Stimulated activated CD8-positive, alpha-beta memory T cell treated with anti-CD3 and anti-CD28 coated beads, Interleukin-7, amount 100 ng/mL, for 1 hour (primary cell): ENCODE results near the gene DCANP1.

ENCODE experiments used
- DNase-seq, 2 donors: peaks; one replicate each; pipeline ENCODE4 v3.0.0-alpha.2; 2020; ENCODE audit warnings: low read depth in 2 of 2

DCANP1 gene

DNA sequence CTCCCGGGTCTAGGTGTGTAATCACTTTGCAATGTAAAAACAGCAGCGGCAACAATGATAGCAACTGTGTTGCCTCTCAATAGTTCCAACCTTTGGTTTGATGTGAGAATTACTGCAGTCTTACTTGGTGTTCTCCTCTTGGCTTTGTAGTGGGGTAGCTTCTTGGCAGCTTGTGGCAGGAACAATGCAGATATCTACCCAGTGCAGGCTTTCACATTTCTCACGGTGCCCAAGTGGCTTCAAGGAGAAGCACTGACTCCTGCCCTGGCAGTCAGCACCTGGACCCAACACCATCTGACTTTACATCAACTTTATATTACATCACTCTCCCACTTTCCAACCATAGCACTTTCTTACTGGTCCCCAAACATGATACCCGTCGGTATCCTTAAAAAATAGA lies 33.4 kb upstream of the DCANP1 start:
- DNase-seq: no peak

DNA sequence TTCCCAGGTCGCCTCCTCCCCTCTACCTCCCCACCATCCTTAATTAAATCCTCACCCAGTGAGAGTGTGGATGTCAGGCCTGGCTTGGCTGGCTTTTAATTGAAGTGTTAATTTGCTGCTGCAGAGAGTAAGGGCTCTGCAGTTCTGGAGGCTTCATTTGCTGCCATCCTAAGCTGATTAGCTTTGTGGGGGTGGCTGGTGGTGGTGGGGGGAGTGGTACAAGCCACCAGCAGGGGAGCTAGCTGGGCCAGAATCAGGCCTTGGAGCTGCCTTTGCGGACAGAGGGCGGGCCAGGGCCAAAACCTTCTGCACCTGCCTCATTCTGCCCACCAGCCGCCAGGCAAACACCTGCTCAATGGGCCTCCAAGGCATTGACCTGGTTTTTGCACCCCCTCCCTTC lies 31.8 kb upstream of the DCANP1 start:
- no peak for DNase-seq

DNA sequence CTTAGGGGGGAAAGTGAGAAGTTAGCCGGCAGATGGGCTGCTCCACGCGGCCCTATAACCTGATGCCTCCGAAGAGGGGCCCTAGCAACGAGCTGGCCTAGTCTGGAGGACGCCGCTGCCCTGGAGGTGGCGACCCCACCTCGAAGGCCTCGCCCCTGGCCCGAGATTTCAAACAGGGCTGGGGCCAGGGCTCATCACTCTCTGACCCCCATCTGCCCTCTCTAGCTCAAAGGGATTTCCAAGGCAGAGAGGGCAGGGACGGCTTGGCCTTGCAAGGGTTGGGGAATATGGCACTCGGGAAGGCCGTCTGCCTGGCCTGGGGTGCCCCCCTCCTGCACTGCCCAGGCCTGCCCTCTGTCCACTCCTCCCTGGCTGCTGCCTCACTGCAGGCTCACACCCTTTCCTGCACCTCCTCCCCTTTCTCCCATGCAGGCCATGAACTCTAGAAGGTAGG lies 30.5 kb upstream of the DCANP1 start:
- DNase-seq: no peak

DNA sequence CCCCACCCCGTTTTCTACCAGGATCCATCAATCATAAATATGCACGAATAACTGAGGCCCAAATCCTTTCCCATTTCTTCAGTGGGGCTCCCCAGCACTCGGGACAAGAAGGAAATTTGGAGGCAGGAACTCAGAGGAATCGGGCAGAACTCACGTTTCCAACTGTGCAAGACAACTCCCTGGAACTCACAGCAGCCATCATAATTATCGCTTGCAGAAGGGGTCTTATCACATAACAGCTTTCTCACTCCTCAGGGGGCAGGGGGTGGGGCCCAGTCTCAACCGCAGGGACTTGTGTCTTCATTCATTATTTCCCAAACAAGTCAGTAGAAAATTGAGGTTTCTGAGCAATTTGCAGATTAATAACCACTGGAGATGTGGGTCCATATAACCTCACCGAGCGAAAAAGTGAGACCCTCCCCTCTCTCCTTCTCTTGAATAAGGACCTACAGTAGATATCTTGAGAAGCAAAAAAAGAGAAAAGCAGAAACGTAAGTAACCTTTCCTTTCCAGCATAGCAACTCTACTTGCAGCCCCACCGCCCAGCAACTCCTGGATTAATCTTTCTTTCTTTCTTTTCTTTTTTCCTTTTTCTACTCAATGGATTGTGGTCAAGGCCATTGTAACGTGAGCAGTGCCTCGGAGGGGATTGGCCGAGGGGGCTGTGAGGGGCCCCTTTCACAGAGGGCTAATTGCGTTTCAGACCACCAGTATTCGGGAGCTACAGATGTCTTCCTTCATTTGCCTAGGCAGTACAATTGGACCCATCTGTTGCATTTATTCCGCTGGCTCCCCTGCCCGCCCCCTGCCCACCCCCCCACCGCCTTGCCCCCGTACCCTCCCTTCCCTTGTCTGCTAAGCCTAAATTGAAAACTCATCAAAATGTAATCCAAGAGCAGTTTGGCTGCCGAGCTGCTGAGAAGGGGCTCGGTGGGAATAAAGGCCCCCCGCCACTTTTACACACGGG lies 29.8 kb upstream of the DCANP1 start:
- no peak for DNase-seq

DNA sequence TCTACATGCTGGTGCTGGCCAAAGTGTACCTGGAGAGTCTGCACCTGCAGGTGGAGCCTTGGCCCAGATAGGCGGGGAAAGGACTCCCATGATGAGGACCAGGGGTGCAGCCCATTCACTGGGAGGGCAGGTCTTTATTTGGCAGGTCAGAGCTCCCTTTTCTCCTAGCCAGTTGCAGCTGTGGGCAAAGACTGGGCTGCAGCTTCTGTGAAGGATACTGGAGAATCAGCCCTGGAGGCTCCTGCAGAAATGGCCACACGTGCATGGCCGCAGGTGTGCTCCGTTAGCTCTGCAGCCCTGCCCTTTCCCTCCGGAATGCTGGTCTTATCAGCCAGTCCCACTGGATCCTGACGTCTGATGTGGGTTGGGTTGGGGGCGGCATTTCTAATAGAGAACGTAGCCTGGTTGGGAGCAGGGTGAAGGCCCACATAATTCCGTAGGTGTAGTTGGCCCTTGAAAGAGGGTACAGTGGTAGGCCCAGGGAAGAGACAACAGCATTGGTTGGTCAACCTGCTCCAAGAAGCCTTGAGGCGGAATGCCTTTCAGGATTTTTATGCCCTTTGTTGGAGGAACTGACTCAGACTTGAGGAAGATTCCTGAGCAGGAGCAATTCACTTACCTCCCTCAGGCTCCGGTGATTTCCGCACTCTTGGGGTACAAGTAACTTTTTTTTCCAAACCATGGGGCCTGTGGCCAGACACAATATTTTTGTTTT lies 27.0 kb upstream of the DCANP1 start:
- no peak for DNase-seq

DNA sequence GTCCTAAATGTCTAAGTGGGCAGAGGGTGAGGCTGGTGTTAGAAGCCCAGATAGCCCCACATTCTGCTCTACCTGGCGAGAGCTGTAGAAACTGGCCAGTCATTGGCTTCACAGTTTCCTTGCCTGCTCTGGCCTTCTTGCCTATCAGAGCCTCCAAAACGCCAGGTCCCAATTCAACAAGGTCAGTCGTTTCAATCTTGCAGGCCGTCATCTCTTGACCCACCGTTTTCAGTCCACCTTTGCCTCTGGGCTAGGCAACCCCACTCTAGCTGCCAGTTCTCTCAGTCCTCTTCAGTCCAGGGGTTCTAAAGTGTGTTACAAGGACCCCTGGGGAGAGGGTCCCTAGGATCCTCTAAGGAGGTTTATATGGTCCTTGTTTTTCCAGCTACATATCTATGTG lies 25.0 kb upstream of the DCANP1 start:
- DNase-seq: no peak

DNA sequence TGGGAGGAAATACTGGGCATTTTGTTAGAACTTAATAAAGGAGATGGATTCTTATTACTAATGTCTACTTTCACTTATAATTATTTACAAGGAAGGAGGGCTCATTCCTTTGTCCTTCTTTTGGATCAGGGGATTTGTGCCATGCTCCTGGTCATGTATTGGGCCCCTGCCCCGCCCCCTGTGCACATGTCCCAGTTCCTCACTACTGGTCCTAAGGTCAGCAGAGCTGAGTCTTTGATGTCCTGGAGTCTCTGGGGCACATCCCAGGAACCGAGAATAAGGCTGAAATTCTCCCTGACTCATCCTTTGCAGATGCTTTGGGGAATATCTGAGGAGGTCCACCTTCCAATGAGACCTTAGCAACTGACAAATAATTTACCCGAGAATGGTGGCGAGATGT lies 24.6 kb upstream of the DCANP1 start:
- no peak for DNase-seq

DNA sequence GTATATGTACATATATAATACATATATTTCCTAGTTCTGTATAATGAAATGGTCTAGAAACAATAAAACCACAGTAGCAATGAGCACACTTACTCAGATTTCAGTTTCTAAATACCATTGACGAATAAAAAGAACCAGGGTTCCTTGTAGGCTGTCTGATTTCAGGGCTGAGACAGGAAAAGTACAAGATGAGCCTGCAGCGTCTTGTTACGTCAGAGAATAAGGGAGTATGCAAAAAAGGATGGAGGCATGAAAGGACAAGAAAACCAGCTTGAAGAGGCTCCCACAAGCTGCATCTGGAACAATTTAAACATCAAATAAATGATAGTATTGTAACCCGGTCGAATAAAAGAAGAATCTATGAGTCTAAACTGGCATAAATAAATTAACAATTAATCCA lies 22.8 kb upstream of the DCANP1 start:
- DNase-seq: no peak

DNA sequence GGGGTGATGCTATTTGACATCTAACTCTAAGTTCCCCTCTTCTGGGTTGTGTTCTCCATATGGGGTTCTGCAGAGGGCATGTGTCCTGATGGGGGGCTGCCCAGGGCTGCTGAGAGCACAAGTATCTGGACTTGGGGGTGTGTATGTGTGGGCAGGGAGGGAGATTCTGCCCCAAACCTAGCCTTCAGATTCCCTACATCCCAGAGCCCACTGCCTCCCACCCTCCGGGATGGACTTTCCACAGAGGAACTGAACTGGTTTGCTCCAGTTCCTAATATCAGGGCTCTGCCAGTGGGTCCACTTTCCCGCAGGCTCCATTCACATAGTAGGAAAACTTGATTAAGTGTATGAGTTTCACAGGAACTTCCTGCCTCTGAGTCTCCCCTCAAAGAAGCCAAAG lies 21.4 kb upstream of the DCANP1 start:
- no peak for DNase-seq

DNA sequence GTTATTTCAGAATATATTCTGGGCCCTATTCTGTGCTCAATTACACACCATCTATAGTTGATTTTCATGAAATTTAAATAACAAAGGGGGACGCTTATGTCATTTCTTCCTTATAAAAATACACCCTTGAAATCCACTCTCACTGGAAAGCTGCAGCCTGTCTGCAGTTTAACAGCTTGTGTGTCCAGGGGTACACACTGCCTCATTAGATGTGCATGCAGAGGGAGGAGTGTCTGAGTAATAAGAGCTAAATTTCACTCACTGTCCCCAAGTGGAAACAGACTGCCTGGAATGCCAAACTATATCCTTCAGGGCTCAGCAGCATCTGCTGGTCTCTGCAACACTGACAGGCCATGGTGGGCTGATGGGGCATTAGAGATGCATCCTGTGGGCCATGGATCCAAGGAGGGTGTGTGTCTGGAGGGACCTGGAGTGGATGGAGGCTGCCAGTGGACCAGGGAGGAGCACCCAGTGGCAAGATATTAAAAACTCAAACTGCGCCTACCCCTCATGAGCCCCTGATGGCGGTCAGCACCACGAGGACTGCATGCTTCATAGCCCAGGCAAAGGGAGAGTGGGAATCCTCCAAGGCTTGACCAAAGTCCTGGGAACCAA lies 20.8 kb upstream of the DCANP1 start:
- no peak for DNase-seq

DNA sequence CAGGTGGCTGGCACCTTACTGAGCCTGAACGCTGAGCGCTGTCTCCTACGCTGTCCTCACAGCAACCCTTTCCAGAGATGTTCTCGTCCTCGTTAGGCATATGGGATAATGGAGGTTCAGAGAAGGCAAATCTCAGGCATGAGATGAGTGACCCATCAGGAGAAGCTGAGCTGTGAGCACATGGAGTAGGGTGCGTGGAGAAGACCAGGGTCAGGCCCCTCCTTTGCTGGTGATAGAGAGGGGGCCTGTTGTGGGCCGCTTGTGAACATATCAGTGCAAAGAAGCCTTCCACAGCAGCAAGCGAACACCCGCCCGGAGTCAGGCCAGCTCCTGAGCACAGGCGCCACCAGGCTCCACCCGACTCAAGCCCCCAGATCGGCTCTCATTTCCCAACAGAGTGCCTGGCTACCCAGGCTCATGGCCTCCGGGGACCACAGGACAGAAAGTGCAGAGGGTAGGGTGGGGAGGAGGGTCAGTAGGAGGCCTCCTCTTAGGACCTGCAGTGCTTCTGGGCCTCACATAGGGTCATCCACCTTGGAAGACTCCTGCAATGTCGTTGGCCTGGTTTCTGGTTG lies 20.0 kb upstream of the DCANP1 start:
- DNase-seq: no peak

DNA sequence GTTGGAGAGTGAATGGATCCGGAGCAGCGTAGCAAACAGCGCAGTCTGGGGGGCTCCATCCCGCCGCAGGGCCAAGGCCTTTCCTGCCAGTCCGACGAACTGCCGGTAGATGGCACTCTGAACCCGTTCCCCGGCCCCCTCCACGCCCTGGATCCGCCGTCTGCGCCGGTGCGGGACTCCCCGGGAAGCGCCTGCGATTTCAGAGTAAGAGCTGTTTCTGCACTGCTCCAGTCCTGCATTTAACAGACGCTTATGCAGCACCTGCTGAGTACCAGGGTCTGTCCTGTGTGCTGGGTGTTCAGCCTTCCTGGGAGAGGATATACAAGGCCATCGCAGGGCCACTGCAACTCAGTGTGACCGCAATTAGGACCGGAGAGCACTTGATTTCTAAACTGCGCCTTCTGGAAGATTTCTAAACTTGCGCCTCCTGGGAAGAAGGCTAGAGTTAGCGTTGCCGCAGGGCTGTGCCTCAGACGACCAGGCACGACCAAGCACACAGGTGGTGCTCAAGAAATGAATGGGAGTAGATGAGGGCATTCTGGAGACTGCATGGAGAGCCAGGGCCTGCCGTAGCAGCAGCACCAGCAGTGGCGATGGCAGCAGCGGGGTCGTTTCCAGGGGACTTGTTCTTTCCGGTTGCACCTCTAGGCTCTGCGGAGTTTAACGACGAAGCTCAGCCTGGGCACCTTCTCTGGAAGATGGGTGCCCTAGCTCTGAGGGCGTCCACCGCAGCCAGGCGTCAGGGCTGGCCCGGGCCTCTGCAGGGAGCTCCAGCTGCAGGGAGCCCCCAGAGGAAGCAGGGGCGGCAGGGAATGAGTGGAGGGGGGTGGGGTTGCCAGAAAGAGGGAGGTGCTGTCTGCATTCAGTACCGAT lies 19.3 kb upstream of the DCANP1 start:
- peak; percentile 26 to 46 for DNase-seq

DNA sequence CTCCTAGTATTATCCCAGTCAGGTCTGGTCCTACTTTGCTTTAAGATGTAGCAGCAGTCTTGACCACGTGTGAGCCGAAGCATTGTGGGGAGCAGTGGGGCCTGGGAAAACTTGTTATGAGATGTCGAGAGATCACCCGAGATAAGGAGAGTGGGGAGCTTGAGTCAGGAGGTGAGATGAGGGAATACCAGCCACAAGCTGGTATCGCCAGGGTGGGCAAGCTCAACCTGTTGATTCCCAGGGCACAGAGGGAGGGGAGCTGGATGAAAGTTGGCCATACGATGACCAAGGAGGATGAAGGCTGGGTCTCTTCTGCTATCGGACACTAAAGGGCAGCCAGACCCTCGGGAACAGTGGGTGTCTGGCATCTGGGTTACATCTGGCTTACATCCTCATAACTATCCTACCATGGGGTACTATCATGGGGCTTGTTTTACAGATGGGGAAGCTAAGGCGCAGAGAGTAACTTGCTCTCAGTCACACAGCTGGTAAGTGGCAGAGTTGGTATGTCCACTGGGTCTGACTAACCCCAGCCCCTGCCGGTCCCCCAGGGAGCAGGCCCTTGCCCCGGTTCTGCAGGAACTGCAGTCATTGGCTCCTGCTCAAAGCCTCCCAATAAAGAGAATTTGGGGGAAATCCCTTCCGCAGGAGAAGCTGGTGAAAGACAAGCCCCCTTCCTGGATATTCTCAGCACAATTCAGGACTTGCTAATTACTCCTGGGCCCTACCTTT lies 18.4 kb upstream of the DCANP1 start:
- no peak for DNase-seq

DNA sequence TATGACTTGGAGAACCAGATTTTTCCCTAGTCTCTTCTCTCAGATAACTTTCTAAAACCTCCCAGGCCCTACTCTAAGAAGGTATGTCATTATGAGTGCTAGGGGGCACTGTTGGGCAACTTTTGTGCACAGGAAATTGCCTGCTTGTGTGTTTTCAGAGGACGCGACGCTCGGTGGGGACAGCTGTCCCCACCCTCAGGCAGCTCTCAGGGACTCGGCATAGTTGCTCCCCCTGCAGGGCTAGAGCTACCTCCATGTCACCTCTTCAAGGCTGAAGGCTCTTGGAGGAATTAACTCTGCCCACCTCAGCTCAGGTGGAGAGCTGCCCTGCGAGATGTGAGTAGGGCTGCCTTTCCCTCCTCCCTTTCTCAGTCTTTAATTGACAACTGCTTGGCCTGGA lies 15.2 kb upstream of the DCANP1 start:
- no peak for DNase-seq

DNA sequence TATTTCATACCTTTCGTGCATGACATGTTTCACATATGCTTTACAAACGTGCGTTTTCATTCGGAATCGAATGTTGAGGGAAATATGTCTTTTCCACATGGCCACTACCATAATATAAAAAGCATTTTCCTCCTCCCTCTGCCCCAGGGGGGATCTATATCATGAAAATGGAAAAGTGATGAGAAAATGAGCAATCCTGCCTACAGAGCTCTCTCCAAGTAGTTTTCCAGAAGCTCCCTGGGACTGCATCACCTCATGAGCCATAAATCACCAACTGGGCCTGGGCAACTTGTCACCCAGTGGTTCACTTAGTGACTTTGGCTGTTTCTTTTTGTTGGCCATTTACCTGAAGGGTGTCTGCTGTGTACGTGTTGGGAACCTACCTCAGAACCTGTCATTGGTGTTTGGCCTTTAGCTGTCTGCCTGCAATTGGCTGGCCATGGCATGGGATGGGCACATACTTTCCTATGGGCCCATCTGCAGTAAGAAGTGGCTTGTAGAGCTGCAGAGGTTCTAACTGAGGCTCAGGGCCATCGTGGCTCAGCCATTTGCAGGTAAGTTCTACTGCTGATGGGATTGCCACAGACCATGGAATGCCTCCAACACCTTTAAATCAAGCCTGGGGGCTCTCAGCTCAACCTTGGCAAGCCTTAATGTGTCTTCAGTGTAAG lies 14.5 kb upstream of the DCANP1 start:
- DNase-seq: no peak

DNA sequence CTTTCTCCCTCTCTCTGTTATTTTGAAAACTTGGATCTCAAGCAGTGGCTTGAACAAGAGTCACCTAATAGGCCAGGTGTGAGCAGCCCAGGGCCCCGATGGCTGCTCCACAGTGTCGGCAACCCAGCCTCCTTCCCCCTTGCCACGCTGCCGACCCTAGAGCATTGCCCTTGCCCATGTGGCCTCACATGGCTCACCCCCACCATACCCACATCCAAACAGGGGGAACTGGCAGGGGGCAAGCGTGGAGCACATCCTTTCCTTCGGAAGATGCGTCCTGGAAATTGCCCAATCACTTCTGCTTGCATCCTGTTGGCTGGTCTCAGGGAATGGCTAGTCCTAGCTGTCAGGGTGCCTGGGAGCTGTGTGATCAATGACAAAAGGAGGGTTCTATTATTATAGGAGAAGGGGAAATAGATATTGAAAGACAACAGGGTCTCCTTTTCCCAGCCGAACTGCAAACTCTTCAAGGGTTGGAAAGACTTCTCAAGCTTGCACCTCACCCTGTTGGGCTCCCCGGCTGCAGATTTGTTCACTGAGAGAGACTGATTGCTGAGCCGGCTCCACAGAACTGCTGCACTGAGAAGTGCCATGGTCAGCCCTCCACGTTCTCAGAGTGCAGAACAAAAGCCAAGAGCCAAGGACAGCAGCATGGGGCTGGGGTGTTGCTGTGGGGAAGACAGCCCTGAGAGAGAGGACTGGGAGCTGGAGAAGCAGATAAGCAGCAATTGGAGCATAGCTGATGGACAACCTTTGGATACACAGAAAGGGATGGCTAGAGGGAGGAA lies 13.3 kb upstream of the DCANP1 start:
- DNase-seq: no peak

DNA sequence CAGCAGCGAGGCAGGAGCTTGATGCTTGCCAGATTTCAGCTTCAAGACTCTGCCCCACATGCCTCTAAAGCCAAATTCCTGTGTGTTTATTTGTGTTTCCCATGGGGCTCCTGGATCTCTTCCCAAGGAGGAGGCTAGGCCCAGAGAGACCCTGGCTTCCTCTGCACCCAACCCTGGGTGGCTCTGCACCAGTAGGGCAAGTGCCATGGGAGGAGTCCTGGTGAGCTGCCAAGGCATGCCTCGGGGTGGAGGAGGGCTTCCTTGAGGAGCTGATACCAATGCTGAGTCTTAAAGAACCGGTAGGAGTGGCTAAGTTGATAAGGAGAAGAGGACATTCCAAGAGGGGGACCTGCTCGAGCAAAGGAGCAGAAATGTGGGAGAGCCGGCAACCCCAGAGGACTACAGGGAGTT lies 11.8 kb upstream of the DCANP1 start:
- DNase-seq: no peak

DNA sequence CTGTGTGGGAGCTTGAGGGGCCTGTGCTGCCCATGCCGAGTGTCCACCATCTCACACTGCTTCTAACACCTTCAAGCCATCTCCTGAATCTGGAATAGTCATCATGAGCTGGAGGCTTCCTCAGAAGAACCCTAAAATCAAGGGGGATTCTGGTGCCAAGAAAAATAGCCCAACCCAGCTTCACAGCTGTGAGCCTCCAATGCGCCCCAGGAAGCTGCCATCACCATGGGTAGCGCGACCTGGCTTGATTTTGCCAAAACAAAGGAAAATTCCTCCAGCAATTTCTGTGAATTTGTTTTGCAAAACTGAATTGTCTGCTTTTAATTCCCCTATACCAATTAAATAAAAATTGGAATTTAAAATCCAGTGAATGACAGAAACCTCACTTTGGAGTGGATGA lies 11.2 kb upstream of the DCANP1 start:
- no peak for DNase-seq

DNA sequence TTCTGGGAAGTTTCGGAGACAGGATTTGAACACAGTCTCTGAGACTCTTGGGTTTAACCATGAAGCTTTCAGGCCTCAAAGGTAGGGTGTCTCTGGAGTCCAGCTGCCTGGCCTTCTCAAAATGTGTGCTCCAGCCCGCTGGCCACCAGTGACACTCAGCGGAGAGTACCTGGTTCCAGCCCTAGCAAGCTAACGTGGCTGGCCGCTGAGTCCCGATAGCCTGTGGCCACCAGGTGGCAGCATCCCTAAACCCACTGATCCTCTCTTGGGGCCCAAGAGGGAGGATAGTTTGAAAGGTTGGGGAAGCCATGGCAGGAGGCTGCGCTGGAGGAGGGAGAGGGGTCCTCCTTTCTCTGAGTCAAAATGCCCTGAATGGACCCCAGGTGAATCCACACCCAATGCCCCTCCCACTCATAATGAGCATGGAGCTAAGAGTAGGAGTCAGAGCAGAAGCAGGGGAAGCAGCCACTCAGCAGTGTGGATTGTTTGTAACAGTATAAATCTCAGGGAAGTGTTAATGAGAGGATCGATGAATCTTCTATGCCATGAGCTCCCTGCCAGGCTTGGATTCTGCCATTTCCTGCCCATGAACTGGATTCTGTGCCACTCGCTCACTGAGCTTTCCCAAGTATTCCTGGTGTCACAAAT lies 10.4 kb upstream of the DCANP1 start:
- DNase-seq: peak; percentile 10 to 29
